K562 (cell line): ENCODE results near the gene AGK. TPM values are rescaled to one million over a fixed set of nuclear protein-coding genes. Genes with fewer than 3 reads are reported as not detected.
A peak's percentile ranks its signal among the peaks of the same experiment; 100 is the strongest.

ENCODE experiments used
- CEBPG ChIP-seq, 3 experiments: fragments of 200-800 bp in 1 of 3; sonication (Bioruptor generic) in 1 of 3; sonication (generic) in 1 of 3; formaldehyde crosslinking in 1 of 3; IDR thresholded peaks in 2 of 3; conservative IDR thresholded peaks in 1 of 3; 2 replicates each; pipeline versions ENCODE4 v1.6.1 to v1.8.0; 2016 to 2022; ENCODE audit warnings: missing compliant biosample characterization in 2 of 3, missing genetic modification characterization in 2 of 3, mild to moderate bottlenecking in 1 of 3, missing genetic modification reagents in 1 of 3
- EGR1 ChIP-seq: fragments of 450-650 bp; conservative IDR thresholded peaks from 2 replicates; pipeline ENCODE4 v1.6.1; 2017; ENCODE audit warnings: mild to moderate bottlenecking
- HNRNPL ChIP-seq: fragments of 200-400 bp; formaldehyde crosslinking; IDR thresholded peaks from 2 replicates; pipeline ENCODE4 v1.6.1; 2017; ENCODE audit warnings: low read depth, mild to moderate bottlenecking, low read length
- KAT2B ChIP-seq: IDR thresholded peaks from one replicate; pipeline ENCODE4 v1.6.1; 2012; ENCODE audit warnings: low read depth, mild to moderate bottlenecking, control low read depth, inconsistent platforms, low read length, moderate library complexity
- KAT7 ChIP-seq: sonication (generic); formaldehyde crosslinking; IDR thresholded peaks from 2 replicates; pipeline ENCODE4 v1.8.0; 2022; ENCODE audit warnings: missing genetic modification reagents, mild to moderate bottlenecking, borderline replicate concordance
- MTA1 ChIP-seq: fragments of 450-650 bp; IDR thresholded peaks from 2 replicates; pipeline ENCODE4 v1.6.1; 2017; ENCODE audit warnings: borderline replicate concordance
- PHF8 ChIP-seq: fragments of 200-600 bp; sonication (generic); IDR thresholded peaks from 2 replicates; pipeline ENCODE4 v1.6.1; 2012; ENCODE audit warnings: mixed run types, mild to moderate bottlenecking, inconsistent platforms, low read length, moderate library complexity, borderline replicate concordance
- RBM25 ChIP-seq: fragments of 200-400 bp; formaldehyde crosslinking; IDR thresholded peaks from 2 replicates; pipeline ENCODE4 v1.6.1; 2018; ENCODE audit warnings: low read length, low read depth, moderate library complexity; ENCODE audit not compliant: severe bottlenecking
- UBTF ChIP-seq, 2 experiments: IDR thresholded peaks; 2 replicates each; pipeline ENCODE4 v1.6.1; 2012; ENCODE audit warnings: improper control_type of control experiment in 2 of 2, low read depth in 2 of 2, low read length in 2 of 2, borderline replicate concordance in 1 of 2
- ZBTB40 ChIP-seq, 2 experiments: fragments of 450-650 bp in 1 of 2; sonication (generic) in 1 of 2; formaldehyde crosslinking in 1 of 2; IDR thresholded peaks; 2 replicates each; pipeline versions ENCODE4 v1.7.1 to v1.9.0; 2016 to 2022; ENCODE audit warnings: inconsistent platforms in 1 of 2, mild to moderate bottlenecking in 1 of 2, missing genetic modification reagents in 1 of 2
- polyA plus RNA-seq, 8 experiments: library from polyadenylated mRNA; depleted of rRNA in 4 of 8; stranded (reverse) in 5 of 8; unstranded in 3 of 8; fragments of >200 nt; fragmentation: Nextera tagmentation in 2 of 8; fragmentation: Illumina TruSeq in 1 of 8; extraction: Ambion mirVana in 2 of 8; extraction: Trizol in 1 of 8; gene quantifications; 2 replicates each; pipeline versions ENCODE4 v1.2.1 to v1.2.3, GENCODE V29; 2011 to 2014; ENCODE audit warnings: inconsistent platforms in 1 of 8, missing spikeins in 1 of 8
- total RNA-seq, 7 experiments: library from RNA; depleted of rRNA in 6 of 7; stranded (reverse); fragments of >200 nt in 6 of 7; fragmentation: Illumina TruSeq in 2 of 7; extraction: Trizol in 2 of 7; gene quantifications; 2 replicates each; pipeline versions ENCODE4 v1.2.1 to v1.2.3, GENCODE V29; 2011 to 2021; ENCODE audit warnings: low replicate concordance in 1 of 7
- TF ChIP-seq, protein P1 (sequence below): fragments of 450-650 bp; IDR thresholded peaks from 2 replicates; pipeline ENCODE4 v1.6.1; 2016; ENCODE audit warnings: antibody characterized with exemption

AGK gene
- total and polyA plus RNA-seq, 9 of the 15 experiments (the other 6 are each of a cell fraction or from before 2014, with no cell fraction given): 50.7 to 128 (median 71.8) TPM

DNA sequence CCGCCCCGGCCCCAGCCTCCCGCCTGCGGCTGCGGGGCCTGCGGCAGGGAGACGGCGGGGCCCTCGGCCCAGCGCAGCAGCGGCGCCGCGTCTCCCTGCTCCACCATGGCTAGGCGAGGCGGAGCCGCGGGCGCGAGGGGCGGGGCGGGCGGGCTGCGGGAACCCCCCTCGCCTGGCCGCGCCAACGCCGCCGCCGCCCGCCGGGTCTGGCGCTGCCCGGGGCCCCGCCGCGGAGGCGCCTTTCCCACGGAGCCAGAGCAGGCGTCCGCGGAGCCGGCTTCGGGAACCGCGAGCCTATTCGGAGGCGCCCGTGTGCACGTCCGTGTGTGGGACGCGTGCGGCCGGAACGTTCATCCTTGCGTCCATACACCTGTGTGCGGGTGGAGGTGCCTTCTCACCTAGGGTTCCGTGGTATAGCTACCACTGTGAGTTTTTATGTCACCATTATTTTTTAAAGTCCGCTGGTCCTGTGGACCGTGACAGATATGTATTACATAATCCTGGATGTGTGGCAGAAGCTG, 150.9 kb downstream of the AGK start, which contains the start of gene DENND11 (continued):
- TF ChIP-seq ZBTB40 (IDR thresholded peaks at IDR 0.05): no peak
- no peak for TF ChIP-seq ZBTB40 (CRISPR knock-in tag; IDR thresholded peaks at IDR 0.05)
- no peak for TF ChIP-seq MTA1
- TF ChIP-seq, protein P1, sequence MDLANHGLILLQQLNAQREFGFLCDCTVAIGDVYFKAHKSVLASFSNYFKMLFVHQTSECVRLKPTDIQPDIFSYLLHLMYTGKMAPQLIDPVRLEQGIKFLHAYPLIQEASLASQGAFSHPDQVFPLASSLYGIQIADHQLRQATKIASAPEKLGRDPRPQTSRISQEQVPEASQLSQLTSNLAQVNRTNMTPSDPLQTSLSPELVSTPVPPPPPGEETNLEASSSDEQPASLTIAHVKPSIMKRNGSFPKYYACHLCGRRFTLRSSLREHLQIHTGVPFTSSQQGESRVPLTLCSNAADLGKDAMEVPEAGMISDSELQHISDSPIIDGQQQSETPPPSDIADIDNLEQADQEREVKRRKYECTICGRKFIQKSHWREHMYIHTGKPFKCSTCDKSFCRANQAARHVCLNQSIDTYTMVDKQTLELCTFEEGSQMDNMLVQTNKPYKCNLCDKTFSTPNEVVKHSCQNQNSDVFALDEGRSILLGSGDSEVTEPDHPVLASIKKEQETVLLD: no peak
- TF ChIP-seq CEBPG (CRISPR knock-in tag; IDR thresholded peaks at IDR 0.05): no peak
- peak in 1 of 2 experiments; percentile 28; a peak in 1 of 4 replicates for TF ChIP-seq CEBPG (tag; conservative IDR thresholded peaks at IDR 0.05 in 1 of 2, IDR thresholded peaks at IDR 0.05 in 1 of 2)
- TF ChIP-seq UBTF (IDR thresholded peaks at IDR 0.05; ENCODE audit: borderline replicate concordance in 1 of 2, low read depth in 2 of 2, low read length in 2 of 2): peak in 1 of 2 experiments; percentile 47; a peak in 1 of 4 replicates
- no peak for TF ChIP-seq HNRNPL
- no peak for TF ChIP-seq EGR1
- TF ChIP-seq KAT7 (CRISPR knock-in tag): no peak
- TF ChIP-seq RBM25: no peak
- TF ChIP-seq KAT2B: no peak
- TF ChIP-seq PHF8: peak; percentile 26; the same call in 1 of the 2 replicates
